Mesothelial cell of epicardium (in vitro differentiated cells): ENCODE results near the gene NTRK3. TPM values are rescaled to one million over a fixed set of nuclear protein-coding genes. Genes with fewer than 3 reads are reported as not detected.

Experiments
- DNase-seq, 2 experiments: peaks; one replicate each; pipeline ENCODE4 v3.0.0; 2021; ENCODE audit warnings: low spot score in 2 of 2; ENCODE audit not compliant: unreplicated experiment in 2 of 2
- H3K27ac Mint-ChIP-seq: 2 replicates; pipeline ENCODE4 v1.8.0; 2021; ENCODE audit warnings: mixed read lengths
- H3K27me3 Mint-ChIP-seq: 2 replicates; pipeline ENCODE4 v1.8.0; 2021; ENCODE audit warnings: low read depth, mixed read lengths
- H3K36me3 Mint-ChIP-seq: 2 replicates; pipeline ENCODE4 v1.8.0; 2021; ENCODE audit warnings: mixed read lengths
- H3K4me1 Mint-ChIP-seq: 2 replicates; pipeline ENCODE4 v1.8.0; 2021; ENCODE audit warnings: mixed read lengths
- H3K4me3 Mint-ChIP-seq: 2 replicates; pipeline ENCODE4 v1.8.0; 2021; ENCODE audit warnings: mild to moderate bottlenecking, moderate library complexity, mixed read lengths
- H3K9me3 Mint-ChIP-seq: 2 replicates; pipeline ENCODE4 v1.8.0; 2021; ENCODE audit warnings: mixed read lengths
- CTCF ChIP-seq: fragments of 200-600 bp; sonication (generic); IDR thresholded peaks from one replicate; pipeline ENCODE4 v1.5.0; 2021; ENCODE audit warnings: antibody characterized with exemption; ENCODE audit not compliant: unreplicated experiment
- total RNA-seq: library from RNA; stranded (reverse); gene quantifications from 3 replicates; pipeline ENCODE4 v1.2.1, GENCODE V29; 2021

Gene NTRK3
- total RNA-seq, 1 donor from 2014 or later = 2.1 TPM

- no peak for TF ChIP-seq CTCF
- H3K36me3 Mint-ChIP-seq = no peaks in the 10 kb centered on the region
- H3K9me3 Mint-ChIP-seq = no peaks in the 10 kb centered on the region
- no peak for DNase-seq
- no peaks in the 10 kb centered on the region for H3K4me1 Mint-ChIP-seq
- H3K27ac Mint-ChIP-seq = no peak overlapping the region
- H3K27me3 Mint-ChIP-seq = peaks cover 41% of the 10 kb centered on the region
- H3K4me3 Mint-ChIP-seq = no peak overlapping the region
Measured at GRCh38 chr15:87817553-87817952, 439.0 kb downstream of the NTRK3 start.

- TF ChIP-seq CTCF = no peak
- no peak overlapping the region for H3K4me3 Mint-ChIP-seq
- H3K27ac Mint-ChIP-seq = no peak overlapping the region
- H3K9me3 Mint-ChIP-seq = no peaks in the 10 kb centered on the region
- no peaks in the 10 kb centered on the region for H3K36me3 Mint-ChIP-seq
- peaks cover 37% of the 10 kb centered on the region for H3K27me3 Mint-ChIP-seq
- DNase-seq = no peak
- no peaks in the 10 kb centered on the region for H3K4me1 Mint-ChIP-seq
Measured at GRCh38 chr15:87816811-87817210, 439.7 kb downstream of the NTRK3 start.

- peaks cover 37% of the 10 kb centered on the region for H3K27me3 Mint-ChIP-seq
- no peak for TF ChIP-seq CTCF
- DNase-seq = no peak
Measured at GRCh38 chr15:87816016-87816415, 440.5 kb downstream of the NTRK3 start.

More at GRCh38 chr15:87816016-87816415, 440.5 kb downstream of the NTRK3 start:
- Mint-ChIP-seq H3K4me1 (no peaks in the 10 kb centered on the region), H3K4me3 (no peak overlapping the region), H3K27ac (no peak overlapping the region), H3K36me3 (no peaks in the 10 kb centered on the region), H3K9me3 (no peaks in the 10 kb centered on the region)

Other genes starting within 250 kb of the NTRK3 start
- gene MRPL46, start 210.6 kb upstream of the NTRK3 start, total RNA-seq = 18.6 to 19.2 TPM (median 18.9 TPM) in 3 replicates
- gene MRPS11, start 211.0 kb upstream of the NTRK3 start, total RNA-seq = 31.2 to 38.9 TPM (median 33.1 TPM) in 3 replicates